ENCODE data around the gene NCBP3. TPM values are rescaled to one million over a fixed set of nuclear protein-coding genes. Genes with fewer than 3 reads are reported as not detected.

Gene NCBP3
- total and polyA plus RNA-seq, 2 of the 8 experiments (the other 6 are each of a cell fraction or from before 2014, with no cell fraction given) = 19.6 to 46.1 TPM

GRCh38 chr17:3879591-3880417 is 33.8 kb upstream of the NCBP3 start:
- H3K79me1 ChIP-seq (ENCODE audit: low read depth, low read length) = no peaks in the 10 kb centered on the region; the same call in 1 of the 2 replicates
- H2BK12ac ChIP-seq (ENCODE audit: low read depth, low read length) = no peak overlapping the region
- no peak overlapping the region for H3K27ac ChIP-seq (ENCODE audit: low read depth, low read length)
- no peak overlapping the region; the same call in 1 of the 2 replicates for H4K8ac ChIP-seq (ENCODE audit: extremely low read depth, insufficient read depth, low read length)
- no peaks in the 10 kb centered on the region for H3K9me3 ChIP-seq (ENCODE audit: insufficient read depth in 2 of 2, low read depth in 1 of 2, low read length in 1 of 2)
- H3K56ac ChIP-seq (replicated peaks; ENCODE audit: insufficient read length, low read depth, low read length) = no peak overlapping the region
- H3K79me2 ChIP-seq (ENCODE audit: control insufficient read depth in 1 of 2, insufficient read depth in 2 of 2, low read length in 2 of 2) = no peaks in the 10 kb centered on the region
- 87% methylated on average over 22 of the region's 25 CpGs; no CpG with 5 or more reads in 1 of the 2 experiments for WGBS, 2 experiments (ENCODE audit: extremely low coverage in 1 of 2, insufficient coverage in 1 of 2, insufficient read length in 1 of 2, insufficient replicate concordance in 2 of 2, low coverage in 1 of 2, low lambda C conversion rate in 2 of 2, missing lambda C conversion rate in 1 of 2)
- no peak overlapping the region for H3K4ac ChIP-seq (replicated peaks; ENCODE audit: insufficient read length, low read depth, low read length)
- ChIA-PET CTCF (ENCODE audit: partially characterized antibody) (interaction anchor here (0.8 to 3.7 kb wide), 7 partner anchors 9 to 121 kb away, joined by 3 to 25 read pairs (median 5); partner anchors contain the start of gene NCBP3), POLR2A (ENCODE audit: partially characterized antibody) (interaction anchor here (0.7 to 1.8 kb wide), 3 partner anchors 13 to 34 kb away, joined by 3 to 5 read pairs (median 4); no protein-coding TSS in a partner anchor)
- H3K14ac ChIP-seq (ENCODE audit: insufficient read length) = no peak overlapping the region
- peaks cover 0 to 3% of the 10 kb centered on the region in 2 experiments for H4K20me1 ChIP-seq (replicated peaks in 1 of 2; ENCODE audit: control insufficient read depth in 1 of 2, insufficient read depth in 2 of 2, low read length in 2 of 2)
- H2BK120ac ChIP-seq (replicated peaks; ENCODE audit: low read depth, low read length) = no peak overlapping the region
- H2BK5ac ChIP-seq (ENCODE audit: low read depth, low read length) = no peak overlapping the region; the same call in 1 of the 2 replicates
- no peaks in the 10 kb centered on the region for H3K27me3 ChIP-seq (replicated peaks in 1 of 4; ENCODE audit: control insufficient read depth in 3 of 4, extremely low read depth in 1 of 4, insufficient read depth in 3 of 4, low read length in 3 of 4)
- H3K36me3 ChIP-seq (ENCODE audit: control insufficient read depth in 2 of 4, insufficient read depth in 4 of 4, low read length in 3 of 4) = peaks cover 0 to 12% (median 7%) of the 10 kb centered on the region in 4 experiments; a peak in 5 of 8 replicates
- H3K9ac ChIP-seq (replicated peaks in 1 of 4; ENCODE audit: extremely low read depth in 1 of 4, low read depth in 3 of 4, low read length in 3 of 4) = no peak overlapping the region
- H3K23ac ChIP-seq (ENCODE audit: insufficient read length) = no peak overlapping the region
- no peak for DNase-seq (ENCODE audit: low read depth in 1 of 2, low spot score in 2 of 2)
- H3K23me2 ChIP-seq (ENCODE audit: low read depth, low read length) = no peaks in the 10 kb centered on the region
- H2BK15ac ChIP-seq (ENCODE audit: low read length) = no peak overlapping the region
- no peak overlapping the region for H2AFZ ChIP-seq (ENCODE audit: low read length)
- TF ChIP-seq SIN3A (conservative IDR thresholded peaks at IDR 0.05 in 1 of 2, IDR thresholded peaks at IDR 0.05 in 1 of 2; ENCODE audit: low read depth in 1 of 2, low read length in 2 of 2) = no peak
- TF ChIP-seq SP1 (IDR thresholded peaks at IDR 0.05; ENCODE audit: low read depth, low read length) = no peak
- TF ChIP-seq TBP (IDR thresholded peaks at IDR 0.05; ENCODE audit: low read depth, low read length) = no peak
- H4K5ac ChIP-seq (ENCODE audit: insufficient read length, low read depth, low read length) = no peak overlapping the region
- no peak overlapping the region for H4K91ac ChIP-seq (replicated peaks; ENCODE audit: insufficient read length, low read length)
- no peak overlapping the region for H2AK5ac ChIP-seq (ENCODE audit: low read depth, low read length)
- H3K4me3 ChIP-seq (ENCODE audit: extremely low read depth in 1 of 4, insufficient read depth in 2 of 4, low read depth in 3 of 4, low read length in 4 of 4) = no peak overlapping the region
- H3K4me1 ChIP-seq (replicated peaks in 1 of 4; ENCODE audit: control insufficient read depth in 3 of 4, insufficient read depth in 4 of 4, low read length in 3 of 4) = no peaks in the 10 kb centered on the region
- no peak overlapping the region for H2BK20ac ChIP-seq (ENCODE audit: low read length)
- no peak overlapping the region for H3K18ac ChIP-seq (ENCODE audit: extremely low read depth, low read length)
- FAIRE-seq = no peak
- no peak overlapping the region for H3K4me2 ChIP-seq (ENCODE audit: insufficient read depth in 1 of 2, low read depth in 2 of 2, low read length in 2 of 2)
